K562 (cell line): ENCODE measurements around the gene RBM15. TPM values are rescaled to one million over a fixed set of nuclear protein-coding genes. Genes with fewer than 3 reads are reported as not detected.

Experiments
- ATAC-seq: fragments of 200-7000 bp; cut with Tn5 transposase; 3 replicates; pipeline ENCODE4 v1.9.1; 2020; ENCODE audit warnings: moderate library complexity
- BruUV-seq: library from RNA; stranded (reverse); fragments of 400-500 nt; replicated peaks from 2 replicates; lab custom pipeline; 2021; lab: Mats Ljungman, UMichigan
- CTCF ChIA-PET: fragments of 300-600 bp; formaldehyde crosslinking; extraction: SDS; loops from one replicate; lab custom pipeline; 2021; ENCODE audit warnings: low intra/inter-chr PET ratio; lab: Yijun Ruan, JAX
- POLR2A ChIA-PET: fragments of 300-600, 350-650 bp; sonication (Branson Sonifier 250); formaldehyde crosslinking; extraction: SDS; loops from one replicate; lab custom pipeline; 2021; ENCODE audit warnings: antibody characterized with exemption, inconsistent platforms; lab: Yijun Ruan, JAX
- DNase-seq, 4 experiments: peaks; one replicate each; pipeline versions ENCODE4 v3.0.0 to v3.0.0-alpha.2; 2011 to 2018; ENCODE audit warnings: low spot score in 3 of 4, mixed read lengths in 3 of 4; ENCODE audit errors: extremely low read depth in 1 of 4
- FAIRE-seq: peaks from 2 replicates; lab custom pipeline; 2011; peaks lifted over from hg19 to GRCh38; lab: Jason Lieb, UNC
- H2AFZ ChIP-seq: 2 replicates; pipeline ENCODE4 v1.6.0; 2011; ENCODE audit warnings: low read depth, low read length, control low read depth, inconsistent platforms
- H3K27ac ChIP-seq: fragments of 200-600 bp; 3 replicates; pipeline ENCODE4 v1.8.0; 2011; ENCODE audit warnings: low read depth, mild to moderate bottlenecking, control low read depth, inconsistent platforms, low read length, moderate library complexity, mixed read lengths; ENCODE audit errors: extremely low read depth
- H3K27me3 ChIP-seq, 2 experiments: fragments of 300-600 bp in 1 of 2; 2 replicates in 1 of 2; 3 replicates in 1 of 2; pipeline versions ENCODE4 v1.6.0 to v1.8.0; 2011; ENCODE audit warnings: inconsistent platforms in 2 of 2, low read length in 2 of 2, mild to moderate bottlenecking in 1 of 2, mixed read lengths in 1 of 2, moderate library complexity in 1 of 2; ENCODE audit not compliant: control insufficient read depth in 2 of 2, insufficient read depth in 2 of 2
- H3K36me3 ChIP-seq: fragments of 300-600 bp; 3 replicates; pipeline ENCODE4 v1.8.0; 2011; ENCODE audit warnings: mild to moderate bottlenecking, low read length, inconsistent platforms; ENCODE audit not compliant: control insufficient read depth, insufficient read depth
- H3K4me1 ChIP-seq, 2 experiments: fragments of 200-600 bp in 1 of 2; replicated peaks in 1 of 2; 2 replicates in 1 of 2; 3 replicates in 1 of 2; pipeline versions ENCODE4 v1.5.1 to v1.8.0; 2011; ENCODE audit warnings: inconsistent platforms in 2 of 2, low read length in 2 of 2, mild to moderate bottlenecking in 1 of 2, mixed read lengths in 1 of 2, moderate library complexity in 1 of 2; ENCODE audit not compliant: control insufficient read depth in 2 of 2, insufficient read depth in 2 of 2
- H3K4me2 ChIP-seq: 2 replicates; pipeline ENCODE4 v1.6.1; 2011; ENCODE audit warnings: low read length, control low read depth, inconsistent platforms, mixed read lengths; ENCODE audit not compliant: insufficient read depth
- H3K4me3 ChIP-seq: fragments of 200-600 bp; sonication (generic), shearing (Covaris generic); 2 replicates; pipeline ENCODE4 v1.5.1; 2016; ENCODE audit warnings: control low read depth, inconsistent platforms
- H3K79me2 ChIP-seq: fragments of 200-600 bp; 3 replicates; pipeline ENCODE4 v1.8.0; 2011; ENCODE audit warnings: low read length, inconsistent platforms; ENCODE audit not compliant: control insufficient read depth, insufficient read depth
- H3K9ac ChIP-seq, 2 experiments: 2 replicates each; pipeline versions ENCODE4 v1.6.0 to v1.6.1; 2011; ENCODE audit warnings: low read depth in 2 of 2, low read length in 2 of 2, control low read depth in 1 of 2, inconsistent platforms in 1 of 2, mild to moderate bottlenecking in 1 of 2, mixed read lengths in 1 of 2; ENCODE audit not compliant: insufficient read depth in 1 of 2
- H3K9me1 ChIP-seq: one replicate; pipeline ENCODE4 v1.6.0; 2011; ENCODE audit warnings: inconsistent platforms, mild to moderate bottlenecking, low read length, moderate library complexity; ENCODE audit not compliant: control insufficient read depth, insufficient read depth
- H3K9me3 ChIP-seq: replicated peaks from 2 replicates; pipeline ENCODE4 v1.5.1; 2011; ENCODE audit warnings: low read depth, low read length, inconsistent platforms; ENCODE audit not compliant: control insufficient read depth, insufficient read depth
- H4K20me1 ChIP-seq: replicated peaks from 2 replicates; pipeline ENCODE4 v1.6.1; 2011; ENCODE audit warnings: low read length, inconsistent platforms, mixed read lengths; ENCODE audit not compliant: control insufficient read depth, insufficient read depth
- E2F6 ChIP-seq, 2 experiments: IDR thresholded peaks; 2 replicates each; pipeline ENCODE4 v1.6.1; 2011; ENCODE audit warnings: borderline replicate concordance in 1 of 2, control low read depth in 1 of 2, low read depth in 1 of 2, low read length in 1 of 2, mild to moderate bottlenecking in 1 of 2, mixed read lengths in 1 of 2, moderate library complexity in 1 of 2; ENCODE audit not compliant: insufficient read depth in 1 of 2, insufficient read length in 1 of 2, poor library complexity in 1 of 2, severe bottlenecking in 1 of 2; ENCODE audit errors: extremely low read depth in 1 of 2
- EGR1 ChIP-seq: fragments of 450-650 bp; conservative IDR thresholded peaks from 2 replicates; pipeline ENCODE4 v1.6.1; 2017; ENCODE audit warnings: mild to moderate bottlenecking
- LEF1 ChIP-seq: fragments of 450-650 bp; IDR thresholded peaks from 2 replicates; pipeline ENCODE4 v1.6.1; 2016; ENCODE audit warnings: mild to moderate bottlenecking
- TCFL5 ChIP-seq: fragments of 250-450 bp; sonication (Bioruptor Pico); conservative IDR thresholded peaks from 2 replicates; pipeline ENCODE4 v1.6.1; 2021; ENCODE audit warnings: mild to moderate bottlenecking, moderate library complexity, matching md5 sums
- ZBTB1 ChIP-seq: sonication (generic); formaldehyde crosslinking; IDR thresholded peaks from 2 replicates; pipeline ENCODE4 v1.8.1; 2023; ENCODE audit warnings: missing genetic modification reagents, low read depth, mild to moderate bottlenecking, borderline replicate concordance
- ZNF431 ChIP-seq: sonication (generic); formaldehyde crosslinking; IDR thresholded peaks from 2 replicates; pipeline ENCODE4 v1.8.0; 2022; ENCODE audit warnings: mild to moderate bottlenecking, missing genetic modification reagents
- WGBS: fragments of 100-300 bp; shearing (Covaris generic); methylation state at CpG from one replicate; pipeline ENCODE4 v1.1.6; 2016; ENCODE audit warnings: low coverage, mixed read lengths; ENCODE audit not compliant: insufficient coverage; ENCODE audit errors: missing lambda C conversion rate; 5-methylcytosine and 5-hydroxymethylcytosine counted together
- in situ Hi-C: fragments of 300-500 bp; cut with MboI; formaldehyde crosslinking; loops from 4 replicates; pipeline ENCODE4 v1.15.0; 2018; ENCODE audit warnings: inconsistent platforms, mixed read lengths
- intact Hi-C: fragments of 100-400 bp; cut with micrococcal nuclease; formaldehyde crosslinking; loops from 2 replicates; pipeline ENCODE4 v1.14.2; 2022
- polyA plus RNA-seq, 8 experiments: library from polyadenylated mRNA; depleted of rRNA in 4 of 8; stranded (reverse) in 5 of 8; unstranded in 3 of 8; fragments of >200 nt; fragmentation: Nextera tagmentation in 2 of 8; fragmentation: Illumina TruSeq in 1 of 8; extraction: Ambion mirVana in 2 of 8; extraction: Trizol in 1 of 8; gene quantifications; 2 replicates each; pipeline versions ENCODE4 v1.2.1 to v1.2.3, GENCODE V29; 2011 to 2014; ENCODE audit warnings: inconsistent platforms in 1 of 8, missing spikeins in 1 of 8
- total RNA-seq, 7 experiments: library from RNA; depleted of rRNA in 6 of 7; stranded (reverse); fragments of >200 nt in 6 of 7; fragmentation: Illumina TruSeq in 2 of 7; extraction: Trizol in 2 of 7; gene quantifications; 2 replicates each; pipeline versions ENCODE4 v1.2.1 to v1.2.3, GENCODE V29; 2011 to 2021; ENCODE audit warnings: low replicate concordance in 1 of 7

Gene RBM15
- total and polyA plus RNA-seq, 9 of the 15 experiments (the other 6 are each of a cell fraction or from before 2014, with no cell fraction given): 2.4 to 63.4 (median 28.2) TPM

GRCh38 chr1:110310300-110310699 lies 28.9 kb upstream of the RBM15 start:
- 5% methylated on average over 7 of the region's 7 CpGs for WGBS
- H3K9ac ChIP-seq: no peak overlapping the region; a peak in 1 of 4 replicates
- no peak for FAIRE-seq
- ChIA-PET POLR2A (interaction anchor here (0.6 to 1.5 kb wide), 6 partner anchors 8 to 56 kb away, joined by 3 to 4 read pairs (median 4); no protein-coding TSS in a partner anchor), CTCF (interaction anchor here (0.8 kb wide), 1 partner anchor 103 kb away, joined by 5 read pairs; no protein-coding TSS in a partner anchor)
- DNase-seq: no peak
- no peak overlapping the region for H3K27ac ChIP-seq
- H3K4me1 ChIP-seq: no peaks in the 10 kb centered on the region
- BruUV-seq: no TSS peak
- H3K79me2 ChIP-seq: no peaks in the 10 kb centered on the region
- H3K4me2 ChIP-seq: no peak overlapping the region
- H3K9me3 ChIP-seq: no peaks in the 10 kb centered on the region
- H4K20me1 ChIP-seq: peaks cover 17% of the 10 kb centered on the region; the same call in 1 of the 2 replicates
- H3K36me3 ChIP-seq: no peaks in the 10 kb centered on the region
- H3K4me3 ChIP-seq: no peak overlapping the region
- in situ Hi-C loops (loop anchor here (5.0 kb wide), 1 partner anchor 108 kb away; no protein-coding TSS in a partner anchor), intact Hi-C loops (no loop called here)
- ATAC-seq: no peak
- peaks cover 5 to 28% of the 10 kb centered on the region in 2 experiments; a peak in 4 of 5 replicates for H3K27me3 ChIP-seq
- TF ChIP-seq EGR1: no peak
- TF ChIP-seq ZNF431: no peak
- no peak for TF ChIP-seq LEF1
- no peak for TF ChIP-seq ZBTB1
- TF ChIP-seq TCFL5: no peak
- no peak for TF ChIP-seq E2F6 (IDR thresholded peaks at IDR 0.05; ENCODE audit: borderline replicate concordance in 1 of 2, extremely low read depth in 1 of 2, insufficient read depth in 1 of 2, insufficient read length in 1 of 2, low read depth in 1 of 2, low read length in 1 of 2, poor library complexity in 1 of 2, severe bottlenecking in 1 of 2)
- H2AFZ ChIP-seq: no peak overlapping the region
- H3K9me1 ChIP-seq: no peaks in the 10 kb centered on the region
